Keratinocyte (primary cell): ENCODE results near the gene HYAL1. TPM values are rescaled to one million over a fixed set of nuclear protein-coding genes. Genes with fewer than 3 reads are reported as not detected.

ENCODE experiments used
- DNase-seq: peaks from one replicate; pipeline ENCODE4 v3.0.0-alpha.2; 2011; ENCODE audit warnings: low read depth, missing footprints, low spot score
- FAIRE-seq: peaks from 2 replicates; lab custom pipeline; 2011; peaks lifted over from hg19 to GRCh38; lab: Jason Lieb, UNC
- H2AFZ ChIP-seq: 2 replicates; pipeline ENCODE4 v1.6.0; 2012; ENCODE audit warnings: low read length, control low read depth, inconsistent platforms; ENCODE audit not compliant: control insufficient read depth
- H3K27ac ChIP-seq: 2 replicates; pipeline ENCODE4 v1.5.1; 2011; ENCODE audit warnings: low read length; ENCODE audit not compliant: control insufficient read depth, insufficient read depth
- H3K27me3 ChIP-seq: 3 replicates; pipeline ENCODE4 v1.6.0; 2011; ENCODE audit warnings: low read length; ENCODE audit not compliant: control insufficient read depth, insufficient read depth; ENCODE audit errors: extremely low read depth
- H3K36me3 ChIP-seq, 2 experiments: 2 replicates in 1 of 2; 3 replicates in 1 of 2; pipeline ENCODE4 v1.5.1; 2011; ENCODE audit warnings: low read length in 2 of 2, mild to moderate bottlenecking in 1 of 2; ENCODE audit not compliant: control insufficient read depth in 2 of 2, insufficient read depth in 2 of 2; ENCODE audit errors: extremely low read depth in 1 of 2
- H3K4me1 ChIP-seq: 3 replicates; pipeline ENCODE4 v1.5.1; 2011; ENCODE audit warnings: low read length; ENCODE audit not compliant: control insufficient read depth, insufficient read depth; ENCODE audit errors: extremely low read depth
- H3K4me2 ChIP-seq: 3 replicates; pipeline ENCODE4 v1.6.0; 2011; ENCODE audit warnings: low read depth, low read length; ENCODE audit not compliant: control insufficient read depth, insufficient read depth; ENCODE audit errors: extremely low read depth
- H3K4me3 ChIP-seq, 3 experiments: fragments of 200-600 bp in 1 of 3; sonication (generic) in 1 of 3; 2 replicates in 2 of 3; 3 replicates in 1 of 3; pipeline ENCODE4 v1.5.1; 2011 to 2016; ENCODE audit warnings: low read length in 3 of 3, mild to moderate bottlenecking in 3 of 3, control low read depth in 2 of 3, inconsistent platforms in 1 of 3, low read depth in 1 of 3, mixed read lengths in 1 of 3, mixed run types in 1 of 3, moderate library complexity in 1 of 3; ENCODE audit not compliant: control insufficient read depth in 2 of 3, insufficient read depth in 2 of 3; ENCODE audit errors: extremely low read depth in 1 of 3
- H3K79me2 ChIP-seq: 2 replicates; pipeline ENCODE4 v1.6.0; 2012; ENCODE audit warnings: low read length; ENCODE audit not compliant: control insufficient read depth, insufficient read depth
- H3K9ac ChIP-seq: 3 replicates; pipeline ENCODE4 v1.6.0; 2011; ENCODE audit warnings: low read length; ENCODE audit not compliant: control insufficient read depth, insufficient read depth; ENCODE audit errors: extremely low read depth
- H3K9me1 ChIP-seq: 3 replicates; pipeline ENCODE4 v1.6.0; 2011; ENCODE audit warnings: low read length; ENCODE audit not compliant: control insufficient read depth, insufficient read depth; ENCODE audit errors: extremely low read depth
- H3K9me3 ChIP-seq: 2 replicates; pipeline ENCODE4 v1.5.1; 2012; ENCODE audit warnings: low read depth, low read length; ENCODE audit not compliant: control insufficient read depth
- H4K20me1 ChIP-seq: 3 replicates; pipeline ENCODE4 v1.6.0; 2011; ENCODE audit warnings: low read length; ENCODE audit not compliant: control insufficient read depth, insufficient read depth; ENCODE audit errors: extremely low read depth
- EZH2 ChIP-seq: IDR thresholded peaks from one replicate; pipeline ENCODE4 v1.6.1; 2012; ENCODE audit warnings: inconsistent platforms, mild to moderate bottlenecking, low read length, moderate library complexity
- dilution Hi-C: fragments of 300-500 bp; cut with MboI; formaldehyde crosslinking; loops from one replicate; pipeline ENCODE4 v1.7.0; 2020; ENCODE audit warnings: low sequenced_read_pairs; ENCODE audit not compliant: extremely low pct_ligation_motif_present
- polyA plus RNA-seq, 5 experiments: library from polyadenylated mRNA; depleted of rRNA in 3 of 5; stranded (reverse) in 3 of 5; stranded (forward) in 1 of 5; unstranded in 1 of 5; fragments of >200 nt; gene quantifications; 1 replicate in 1 of 5; 2 replicates in 3 of 5; 3 replicates in 1 of 5; pipeline versions ENCODE4 v1.2.1 to v1.2.3, GENCODE V29; 2011 to 2012; ENCODE audit warnings: missing spikeins in 2 of 5, low read depth in 1 of 5, low replicate concordance in 1 of 5
- TF ChIP-seq, protein P1 (sequence below), 3 experiments: IDR thresholded peaks in 1 of 3; conservative IDR thresholded peaks in 1 of 3; optimal IDR thresholded peaks in 1 of 3; 2 replicates in 2 of 3; 3 replicates in 1 of 3; pipeline versions ENCODE3 to v1.5.1; 2011; ENCODE audit warnings: low read length in 3 of 3, mild to moderate bottlenecking in 3 of 3, moderate library complexity in 2 of 3, control low read depth in 1 of 3, inconsistent platforms in 1 of 3; ENCODE audit not compliant: insufficient read depth in 2 of 3; ENCODE audit errors: extremely low read depth in 1 of 3

The HYAL1 gene
- polyA plus RNA-seq, 1 donor (not counting 4 experiments of a cell fraction or from before 2014, with no cell fraction given) = 13.9 TPM

DNA sequence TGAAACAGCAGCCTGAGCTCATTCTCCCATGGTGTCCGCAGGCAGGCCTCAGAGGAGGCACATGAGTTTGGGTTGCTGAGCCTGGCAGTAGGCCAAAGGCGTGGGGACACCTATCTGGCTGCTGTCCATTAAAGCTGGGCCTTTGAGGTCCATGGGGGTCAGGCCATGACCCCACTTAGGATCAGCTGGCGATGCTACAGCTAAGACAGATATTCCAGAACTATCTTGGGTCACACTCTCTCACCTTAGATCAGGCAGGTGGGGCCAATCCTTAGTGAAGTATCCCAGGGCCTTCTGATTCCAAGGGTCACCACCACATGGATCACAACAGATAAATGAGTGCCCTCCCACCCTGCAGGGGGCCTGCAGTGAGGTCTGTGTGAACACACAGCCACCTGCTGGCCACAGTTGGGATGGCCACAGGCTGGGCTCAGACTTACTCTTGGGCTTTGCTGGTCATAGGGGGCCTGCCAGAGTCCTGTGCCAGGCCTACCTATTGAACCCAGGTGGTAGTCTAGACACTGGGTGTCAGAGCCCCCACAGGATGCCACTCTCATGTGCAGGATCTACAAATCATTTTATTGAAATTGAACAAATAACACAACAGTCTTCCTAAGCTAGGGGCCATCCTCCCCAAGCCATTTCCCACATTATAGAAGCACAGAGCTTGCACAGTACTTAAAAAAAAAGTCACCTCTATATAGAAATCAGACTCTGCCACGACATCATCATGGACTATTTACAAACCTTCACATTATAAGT, 21.2 kb upstream of the HYAL1 start:
- dilution Hi-C loops = no loop called here
- Histone ChIP-seq H2AFZ (no peak overlapping the region), H3K4me1 (peaks cover 26% of the 10 kb centered on the region), H3K9me3 (no peaks in the 10 kb centered on the region), H4K20me1 (no peaks in the 10 kb centered on the region), H3K9ac (no peak overlapping the region), H3K27me3 (no peaks in the 10 kb centered on the region), H3K9me1 (no peaks in the 10 kb centered on the region), H3K36me3 (peaks cover 14 to 17% of the 10 kb centered on the region in 2 experiments), H3K4me2 (no peak overlapping the region), H3K79me2 (peaks cover 35% of the 10 kb centered on the region), H3K27ac (no peak overlapping the region), H3K4me3 (no peak overlapping the region)
- TF ChIP-seq, protein P1, sequence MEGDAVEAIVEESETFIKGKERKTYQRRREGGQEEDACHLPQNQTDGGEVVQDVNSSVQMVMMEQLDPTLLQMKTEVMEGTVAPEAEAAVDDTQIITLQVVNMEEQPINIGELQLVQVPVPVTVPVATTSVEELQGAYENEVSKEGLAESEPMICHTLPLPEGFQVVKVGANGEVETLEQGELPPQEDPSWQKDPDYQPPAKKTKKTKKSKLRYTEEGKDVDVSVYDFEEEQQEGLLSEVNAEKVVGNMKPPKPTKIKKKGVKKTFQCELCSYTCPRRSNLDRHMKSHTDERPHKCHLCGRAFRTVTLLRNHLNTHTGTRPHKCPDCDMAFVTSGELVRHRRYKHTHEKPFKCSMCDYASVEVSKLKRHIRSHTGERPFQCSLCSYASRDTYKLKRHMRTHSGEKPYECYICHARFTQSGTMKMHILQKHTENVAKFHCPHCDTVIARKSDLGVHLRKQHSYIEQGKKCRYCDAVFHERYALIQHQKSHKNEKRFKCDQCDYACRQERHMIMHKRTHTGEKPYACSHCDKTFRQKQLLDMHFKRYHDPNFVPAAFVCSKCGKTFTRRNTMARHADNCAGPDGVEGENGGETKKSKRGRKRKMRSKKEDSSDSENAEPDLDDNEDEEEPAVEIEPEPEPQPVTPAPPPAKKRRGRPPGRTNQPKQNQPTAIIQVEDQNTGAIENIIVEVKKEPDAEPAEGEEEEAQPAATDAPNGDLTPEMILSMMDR (optimal IDR thresholded peaks at IDR 0.05 in 1 of 3, IDR thresholded peaks at IDR 0.05 in 1 of 3, conservative IDR thresholded peaks at IDR 0.05 in 1 of 3; ENCODE audit: extremely low read depth in 1 of 3, insufficient read depth in 2 of 3, low read length in 3 of 3) = peak in 2 of 3 experiments; percentile 88 to 89
- no peak for TF ChIP-seq EZH2
- no peak for DNase-seq
- peak; percentile 75 for FAIRE-seq

DNA sequence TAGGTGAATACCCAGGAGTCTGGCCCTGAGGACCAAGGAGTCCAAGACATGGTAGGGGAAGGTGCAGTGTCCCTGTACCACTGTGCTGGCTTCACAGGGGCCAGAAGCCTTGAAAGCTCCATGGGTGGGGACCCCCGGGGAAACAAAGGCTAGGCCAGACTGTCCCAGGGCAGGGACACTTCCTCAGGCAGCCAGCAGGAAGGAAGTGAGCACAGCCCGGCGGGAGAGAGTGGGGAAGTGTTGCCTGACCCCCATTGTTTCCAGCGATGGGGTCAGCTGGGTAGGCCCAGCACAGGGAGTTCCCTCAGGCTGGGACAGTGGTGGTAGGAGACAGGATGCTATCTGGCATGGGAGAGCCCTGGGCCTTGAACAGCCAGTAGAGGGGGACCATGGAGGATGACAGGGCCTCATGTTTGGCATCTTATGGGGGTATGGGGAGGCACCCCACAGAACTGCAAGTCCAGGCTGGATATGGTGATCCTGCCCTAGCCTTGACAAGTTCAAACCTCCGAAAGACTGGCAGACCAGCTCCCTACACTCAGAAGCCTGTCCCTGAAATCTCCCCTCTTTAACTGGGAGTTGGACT, 20.3 kb upstream of the HYAL1 start:
- Histone ChIP-seq H3K9me3 (no peaks in the 10 kb centered on the region), H2AFZ (no peak overlapping the region), H3K79me2 (peaks cover 42% of the 10 kb centered on the region), H4K20me1 (no peaks in the 10 kb centered on the region), H3K27ac (no peak overlapping the region), H3K9me1 (peaks cover 2% of the 10 kb centered on the region), H3K36me3 (peaks cover 17 to 21% of the 10 kb centered on the region in 2 experiments), H3K4me2 (no peak overlapping the region), H3K9ac (no peak overlapping the region), H3K27me3 (no peaks in the 10 kb centered on the region), H3K4me3 (no peak overlapping the region), H3K4me1 (peaks cover 30% of the 10 kb centered on the region)
- dilution Hi-C loops = no loop called here
- no peak for FAIRE-seq
- TF ChIP-seq, protein P1 (optimal IDR thresholded peaks at IDR 0.05 in 1 of 3, IDR thresholded peaks at IDR 0.05 in 1 of 3, conservative IDR thresholded peaks at IDR 0.05 in 1 of 3; ENCODE audit: extremely low read depth in 1 of 3, insufficient read depth in 2 of 3, low read length in 3 of 3) = no peak
- TF ChIP-seq EZH2 = no peak
- DNase-seq = no peak
